ENCODE results near the gene EML6. TPM values are rescaled to one million over a fixed set of nuclear protein-coding genes. Genes with fewer than 3 reads are reported as not detected.
A peak's percentile ranks its signal among the peaks of the same experiment; 100 is the strongest.

Gene EML6
- total RNA-seq, 4 donors from 2014 or later, result 2.7 to 42.5 (median 11.9) TPM

GRCh38 chr2:54876764-54877163, 153.3 kb downstream of the EML6 start:
- TF ChIP-seq CTCF (IDR thresholded peaks at IDR 0.05 in 4 of 5, conservative IDR thresholded peaks at IDR 0.05 in 1 of 5) (no peak), POLR2A (IDR thresholded peaks at IDR 0.05) (no peak)
- Histone ChIP-seq H3K4me3 (no peak overlapping the region), H3K9me3 (no peaks in the 10 kb centered on the region), H3K27ac (no peak overlapping the region), H3K4me1 (peaks cover 21 to 23% of the 10 kb centered on the region in 2 donors), H3K36me3 (no peaks in the 10 kb centered on the region), H3K27me3 (no peaks in the 10 kb centered on the region)
- in situ Hi-C loops (cut with MboI; ENCODE audit: low sequenced_read_pairs in 4 of 4), result loop anchor here in 1 of 4 donors (25.0 kb wide), 1 partner anchor 286 kb away; no protein-coding TSS in a partner anchor
- ATAC-seq, result peak in 1 of 2 donors; percentile 53
- intact Hi-C loops (cut with DNase I; ENCODE audit: low total_unique reads), result no loop called here
- DNase-seq, result no peak

- intact Hi-C loops (cut with DNase I; ENCODE audit: low total_unique reads) (no loop called here), in situ Hi-C loops (cut with MboI; ENCODE audit: low sequenced_read_pairs in 4 of 4) (loop anchor here in 1 of 4 donors (25.0 kb wide), 1 partner anchor 284 kb away; no protein-coding TSS in a partner anchor)
- TF ChIP-seq CTCF (IDR thresholded peaks at IDR 0.05 in 4 of 5, conservative IDR thresholded peaks at IDR 0.05 in 1 of 5) (no peak), POLR2A (IDR thresholded peaks at IDR 0.05) (no peak)
- Histone ChIP-seq H3K27ac (no peak overlapping the region), H3K36me3 (no peaks in the 10 kb centered on the region), H3K9me3 (no peaks in the 10 kb centered on the region), H3K27me3 (no peaks in the 10 kb centered on the region), H3K4me3 (no peak overlapping the region), H3K4me1 (peaks cover 15 to 18% of the 10 kb centered on the region in 2 donors)
- no peak for ATAC-seq
- DNase-seq, result no peak
These were observed 154.7 kb downstream of the EML6 start for GRCh38 chr2:54878182-54878581.

GRCh38 chr2:54879032-54879431, 155.6 kb downstream of the EML6 start:
- intact Hi-C loops (cut with DNase I; ENCODE audit: low total_unique reads) (no loop called here), in situ Hi-C loops (cut with MboI; ENCODE audit: low sequenced_read_pairs in 4 of 4) (loop anchor here in 1 of 4 donors (25.0 kb wide), 1 partner anchor 283 kb away; no protein-coding TSS in a partner anchor)
- Histone ChIP-seq H3K4me3 (no peak overlapping the region), H3K9me3 (no peaks in the 10 kb centered on the region), H3K4me1 (peaks cover 15 to 18% of the 10 kb centered on the region in 2 donors), H3K27me3 (no peaks in the 10 kb centered on the region), H3K36me3 (no peaks in the 10 kb centered on the region), H3K27ac (no peak overlapping the region)
- peak in 1 of 2 donors; percentile 42 for ATAC-seq
- DNase-seq, result no peak
- TF ChIP-seq POLR2A (IDR thresholded peaks at IDR 0.05) (no peak), CTCF (IDR thresholded peaks at IDR 0.05 in 4 of 5, conservative IDR thresholded peaks at IDR 0.05 in 1 of 5) (no peak)

- DNase-seq (no peak), ATAC-seq (peak; percentile 22 to 57)
- intact Hi-C loops (cut with DNase I; ENCODE audit: low total_unique reads) (no loop called here), in situ Hi-C loops (cut with MboI; ENCODE audit: low sequenced_read_pairs in 4 of 4) (loop anchor here in 2 of 4 donors (10.0 to 25.0 kb wide), 2 partner anchors 155 to 283 kb away; no protein-coding TSS in a partner anchor)
- H3K27ac ChIP-seq, result peak overlapping the region; percentile 16 to 77 (median 54)
- no peak overlapping the region for H3K4me3 ChIP-seq
- H3K4me1 ChIP-seq, result peaks cover 15 to 18% of the 10 kb centered on the region in 2 donors
- TF ChIP-seq CTCF (IDR thresholded peaks at IDR 0.05 in 4 of 5, conservative IDR thresholded peaks at IDR 0.05 in 1 of 5), result no peak
- H3K9me3 ChIP-seq, result no peaks in the 10 kb centered on the region
- H3K27me3 ChIP-seq, result no peaks in the 10 kb centered on the region
- H3K36me3 ChIP-seq, result no peaks in the 10 kb centered on the region
These were observed 156.3 kb downstream of the EML6 start for GRCh38 chr2:54879598-54880332.

Measured in gastrocnemius medialis (tissue), 4 donors.